C4-2B (cell line): Measurements from ENCODE around the gene KCNK1.

Experiments
- ZFX ChIP-seq: fragments of 450-650 bp; IDR thresholded peaks from 2 replicates; pipeline ENCODE4 v1.6.1; 2017
- TF ChIP-seq, protein P1 (sequence below): fragments of 450-650 bp; conservative IDR thresholded peaks from 2 replicates; pipeline ENCODE4 v1.5.1; 2017; ENCODE audit warnings: mild to moderate bottlenecking

GRCh38 chr1:233677690-233678354 lies 63.9 kb downstream of the KCNK1 start:
- TF ChIP-seq, protein P1, sequence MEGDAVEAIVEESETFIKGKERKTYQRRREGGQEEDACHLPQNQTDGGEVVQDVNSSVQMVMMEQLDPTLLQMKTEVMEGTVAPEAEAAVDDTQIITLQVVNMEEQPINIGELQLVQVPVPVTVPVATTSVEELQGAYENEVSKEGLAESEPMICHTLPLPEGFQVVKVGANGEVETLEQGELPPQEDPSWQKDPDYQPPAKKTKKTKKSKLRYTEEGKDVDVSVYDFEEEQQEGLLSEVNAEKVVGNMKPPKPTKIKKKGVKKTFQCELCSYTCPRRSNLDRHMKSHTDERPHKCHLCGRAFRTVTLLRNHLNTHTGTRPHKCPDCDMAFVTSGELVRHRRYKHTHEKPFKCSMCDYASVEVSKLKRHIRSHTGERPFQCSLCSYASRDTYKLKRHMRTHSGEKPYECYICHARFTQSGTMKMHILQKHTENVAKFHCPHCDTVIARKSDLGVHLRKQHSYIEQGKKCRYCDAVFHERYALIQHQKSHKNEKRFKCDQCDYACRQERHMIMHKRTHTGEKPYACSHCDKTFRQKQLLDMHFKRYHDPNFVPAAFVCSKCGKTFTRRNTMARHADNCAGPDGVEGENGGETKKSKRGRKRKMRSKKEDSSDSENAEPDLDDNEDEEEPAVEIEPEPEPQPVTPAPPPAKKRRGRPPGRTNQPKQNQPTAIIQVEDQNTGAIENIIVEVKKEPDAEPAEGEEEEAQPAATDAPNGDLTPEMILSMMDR = no peak
- no peak for TF ChIP-seq ZFX
